ENCODE measurements around the gene PHACTR1.

PHACTR1 gene

DNA sequence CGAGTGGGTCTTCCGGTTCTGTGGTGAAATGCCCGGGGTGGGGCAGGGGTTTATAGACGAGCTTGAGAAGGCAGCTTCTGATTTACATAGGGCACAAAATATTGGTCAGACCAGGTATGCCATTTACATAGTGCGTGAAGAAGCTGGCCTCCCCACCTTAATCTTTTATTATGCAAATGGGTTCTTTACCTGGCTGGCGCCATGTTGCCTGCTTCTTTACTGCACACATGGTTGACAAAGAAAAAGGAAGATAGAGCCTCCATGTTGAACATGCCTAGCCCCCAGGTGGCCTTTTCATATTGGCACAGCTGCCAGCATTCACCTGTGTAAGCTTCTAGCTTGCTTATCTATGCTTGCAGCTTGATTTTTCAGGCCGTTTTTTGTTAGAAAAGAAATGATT, 276.2 kb downstream of the PHACTR1 start:
- no peak for DNase-seq (ENCODE audit: low spot score)

DNA sequence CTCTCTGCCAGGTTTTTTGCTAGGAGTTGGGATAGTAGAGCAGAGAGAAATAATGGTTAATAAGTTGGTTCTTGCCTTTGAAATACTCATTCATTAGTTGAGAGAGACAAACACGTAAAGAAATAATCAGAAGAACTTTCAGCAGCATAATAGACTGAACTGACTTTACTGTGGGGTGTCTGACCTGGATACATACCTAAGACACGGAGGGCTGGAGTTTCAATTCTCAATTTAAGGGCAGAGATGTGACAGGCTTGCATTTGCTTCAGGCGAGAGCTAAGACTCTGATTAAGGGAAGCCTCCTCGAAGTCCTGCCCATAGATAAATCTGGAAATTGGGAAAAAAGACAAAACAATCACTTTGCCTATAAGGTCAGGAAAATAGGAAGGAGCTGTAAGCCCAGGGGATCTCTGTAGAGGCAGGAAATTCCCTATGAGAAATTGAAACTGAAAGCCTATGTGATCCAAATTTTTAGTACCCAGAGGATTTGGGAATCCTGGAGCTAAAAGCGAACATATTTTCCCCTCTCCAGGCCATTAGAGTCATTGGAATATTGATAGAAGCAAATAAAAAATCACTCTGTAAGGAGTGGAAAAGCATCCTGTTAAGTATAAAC, 276.8 kb downstream of the PHACTR1 start:
- no peak for DNase-seq (ENCODE audit: low spot score)

DNA sequence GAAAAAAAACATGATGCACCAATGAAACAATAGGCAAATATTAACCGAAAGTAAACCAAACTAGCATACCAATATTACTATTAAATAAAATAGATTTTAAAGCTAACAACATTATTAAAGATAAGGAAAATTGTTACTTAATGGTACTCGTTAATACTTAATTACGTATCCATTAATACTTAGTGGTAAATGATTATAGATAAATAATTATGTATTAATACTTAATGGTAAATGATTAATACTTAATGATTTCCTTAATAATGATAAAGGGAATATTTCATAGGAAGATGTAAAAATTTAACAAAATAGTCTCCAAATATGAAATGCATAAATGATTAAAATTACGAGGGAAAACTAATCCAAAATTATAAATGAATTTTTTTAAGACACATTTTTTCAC, 278.9 kb downstream of the PHACTR1 start:
- DNase-seq (ENCODE audit: low spot score): no peak

DNA sequence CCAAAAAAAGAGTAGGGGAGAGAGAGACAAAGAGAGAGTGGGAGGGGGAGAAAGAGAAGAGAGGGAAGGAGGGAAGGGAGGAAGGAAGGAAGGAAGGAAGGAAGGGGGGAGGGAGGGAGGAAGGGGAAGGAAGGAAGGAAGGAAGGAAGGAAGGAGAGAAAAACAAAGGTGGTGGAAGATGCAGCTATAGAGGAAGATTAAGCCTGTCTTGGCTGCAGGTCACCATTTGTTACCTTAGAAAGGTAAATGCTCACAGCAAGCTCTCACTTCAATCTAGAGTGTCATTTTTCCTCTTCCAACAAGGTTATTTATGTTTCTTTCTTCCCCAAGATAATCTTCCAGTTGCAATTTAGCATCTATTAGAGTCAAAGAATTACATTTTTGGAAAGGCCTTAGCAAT, 284.0 kb downstream of the PHACTR1 start:
- no peak for DNase-seq (ENCODE audit: low spot score)

DNA sequence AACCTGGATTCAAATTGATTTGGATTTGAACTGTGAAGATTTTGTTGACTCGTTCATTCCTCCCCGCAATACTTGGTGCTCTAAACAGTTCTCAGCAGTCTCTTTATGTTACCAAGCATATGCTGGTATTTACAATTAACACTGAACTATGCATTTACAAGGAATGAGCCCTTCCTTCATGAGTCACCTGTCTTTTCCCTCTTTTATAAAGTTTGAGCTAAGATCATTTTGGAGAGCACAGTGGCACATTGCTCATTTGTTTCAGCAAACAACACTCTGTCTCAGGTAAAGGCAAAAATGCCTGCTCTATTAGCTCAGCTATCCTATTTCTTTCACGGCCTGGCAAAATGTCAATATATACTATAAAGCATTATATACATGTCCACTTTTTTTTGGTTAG, 285.4 kb downstream of the PHACTR1 start:
- no peak for DNase-seq (ENCODE audit: low spot score)

DNA sequence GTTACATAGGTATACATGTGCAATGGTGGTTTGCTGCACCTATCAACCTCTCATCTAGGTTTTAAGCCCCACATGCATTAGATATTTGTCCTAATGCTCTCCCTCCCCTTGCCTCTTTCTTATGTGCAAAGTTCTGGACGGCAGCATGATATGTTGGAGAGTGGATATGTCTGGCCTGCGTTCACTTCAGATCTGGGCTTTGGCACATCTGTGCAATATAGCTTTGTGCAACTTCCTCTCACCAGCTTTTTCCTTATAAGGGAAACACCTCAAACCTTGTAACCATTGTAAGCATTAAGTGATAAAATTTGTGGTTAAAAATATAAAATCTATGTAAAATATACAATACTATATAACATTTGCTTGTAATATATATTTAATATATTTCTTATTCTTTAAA, 288.0 kb downstream of the PHACTR1 start:
- no peak for DNase-seq (ENCODE audit: low spot score)

DNA sequence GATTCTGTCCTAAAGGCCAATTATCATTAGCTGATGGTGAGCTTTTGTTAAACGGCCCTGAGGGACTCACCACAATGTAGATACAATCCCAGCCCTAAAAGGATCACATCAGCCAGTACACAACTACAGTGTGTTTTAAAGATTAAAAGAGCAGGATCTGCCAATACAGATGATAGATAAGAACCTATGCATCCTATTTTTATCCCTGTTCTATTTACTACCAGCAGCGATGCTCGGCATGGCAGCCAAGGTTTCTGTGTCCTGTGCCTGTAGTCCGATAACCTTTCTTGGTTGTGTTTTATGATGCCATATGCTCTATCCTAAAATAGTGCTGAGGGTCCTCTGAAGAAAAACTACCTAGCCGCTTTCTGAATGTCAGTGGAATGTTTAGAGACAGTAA, 289.4 kb downstream of the PHACTR1 start:
- no peak for DNase-seq (ENCODE audit: low spot score)

DNA sequence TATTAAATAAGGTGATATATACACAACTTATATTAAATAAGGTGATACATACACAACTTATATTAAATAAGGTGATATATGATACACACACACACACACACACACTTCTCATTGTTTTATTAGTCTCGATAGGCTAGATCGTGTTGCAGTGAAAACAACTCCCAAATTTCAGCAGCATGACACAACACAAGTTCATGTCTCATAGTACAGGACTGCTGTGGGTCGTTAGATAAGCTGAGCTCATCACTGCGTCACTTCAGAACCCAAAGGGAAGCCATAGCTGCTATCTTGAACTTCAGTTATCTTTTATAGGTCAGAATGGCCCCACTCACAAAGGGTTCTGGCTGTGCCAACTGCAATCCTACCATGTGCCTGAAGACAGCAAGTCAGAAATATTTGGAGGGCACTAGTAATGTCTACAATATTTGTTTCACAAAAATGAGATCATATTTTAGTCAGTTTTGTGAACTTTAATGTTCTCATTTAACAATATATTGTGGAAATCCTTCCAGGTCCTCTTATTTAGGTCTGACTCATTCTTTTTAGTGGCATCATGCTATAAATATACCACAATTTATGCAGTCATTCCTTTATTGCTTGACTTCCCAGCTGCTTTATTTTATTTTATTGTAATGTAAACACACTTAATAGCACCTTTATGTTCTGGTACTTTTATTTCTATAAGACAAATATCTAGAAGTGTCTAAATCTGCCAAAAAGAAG, 290.2 kb downstream of the PHACTR1 start:
- DNase-seq (ENCODE audit: low spot score): no peak

DNA sequence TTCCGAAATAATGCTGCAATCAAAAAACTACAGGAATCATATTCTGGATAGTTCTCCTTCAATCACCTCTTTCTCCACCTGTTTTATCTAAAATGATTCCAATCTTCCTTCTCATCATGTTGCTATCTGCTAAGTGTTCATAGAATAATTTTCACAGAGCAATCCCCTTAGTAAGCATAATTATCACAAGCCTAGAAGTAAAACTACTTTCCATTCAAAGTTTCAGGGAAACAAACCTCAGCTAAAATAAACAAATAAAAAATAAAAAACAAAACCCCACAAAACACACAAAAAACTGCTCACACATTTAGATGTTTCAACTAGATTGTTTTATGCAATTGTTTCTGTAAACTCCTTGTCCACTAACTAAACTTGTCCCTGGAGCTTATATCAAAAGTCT, 291.2 kb downstream of the PHACTR1 start:
- no peak for DNase-seq (ENCODE audit: low spot score)

DNA sequence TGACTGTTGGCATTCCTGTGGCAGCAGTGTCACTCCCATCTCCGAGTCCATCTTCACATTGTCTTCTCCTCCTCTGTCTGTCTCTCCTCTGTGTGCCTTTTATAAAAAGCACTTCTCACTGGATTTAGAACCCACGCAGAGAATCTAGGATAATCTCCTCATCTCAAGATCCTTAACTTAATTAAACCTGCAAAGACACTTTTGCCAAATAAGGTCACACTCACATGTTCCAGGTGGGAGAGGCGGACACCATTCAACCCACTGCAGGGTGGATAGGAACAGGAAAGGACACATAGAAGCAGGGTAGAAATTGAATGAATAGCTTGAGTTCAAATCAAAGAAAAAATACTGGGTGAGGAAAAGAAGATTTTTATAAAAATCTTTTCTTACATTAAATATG, 292.5 kb downstream of the PHACTR1 start:
- no peak for DNase-seq (ENCODE audit: low spot score)

DNA sequence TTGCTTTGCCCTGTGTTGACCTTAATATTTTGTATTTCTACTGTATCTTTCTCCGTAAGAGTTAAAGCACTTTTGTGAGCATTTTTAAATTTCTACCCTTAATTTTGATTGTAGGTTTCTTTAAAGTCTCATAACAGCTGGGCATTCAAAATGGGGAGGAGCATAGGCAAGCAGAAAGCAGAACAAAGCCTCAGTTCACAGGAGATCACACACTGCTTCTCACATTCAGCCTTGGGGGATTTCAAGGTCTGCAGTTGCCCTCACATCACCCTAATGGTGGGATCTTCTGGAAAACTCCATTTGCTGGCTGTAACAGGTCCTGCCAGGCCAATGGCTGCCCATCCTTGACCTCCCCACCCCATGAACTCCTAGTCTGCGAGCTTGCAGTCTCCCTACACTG, 292.9 kb downstream of the PHACTR1 start:
- DNase-seq (ENCODE audit: low spot score): no peak

DNA sequence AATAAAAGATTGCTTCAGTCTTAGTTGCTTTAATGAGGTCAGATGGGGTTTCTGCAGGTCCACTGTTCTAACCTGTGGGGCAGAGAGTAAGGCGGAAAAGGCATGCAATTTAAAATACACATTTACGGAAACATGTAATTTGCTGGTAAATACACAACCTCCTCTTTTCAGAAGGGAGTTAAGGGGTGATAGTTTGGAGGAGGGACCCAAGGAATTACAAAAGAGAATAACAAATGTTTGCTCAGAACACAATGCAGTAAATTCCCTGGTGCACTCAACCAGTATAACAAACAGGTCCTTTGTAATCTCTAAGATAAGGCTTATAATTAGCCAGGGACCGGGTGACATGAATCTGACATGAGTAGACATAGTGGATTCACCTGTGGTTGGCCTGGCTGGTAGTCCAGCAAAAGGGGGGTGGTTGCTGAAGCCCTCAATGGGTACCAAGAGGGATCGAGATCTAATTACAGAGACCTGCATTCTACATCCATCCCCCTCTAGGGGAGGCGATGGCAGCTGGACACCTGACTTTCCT, 295.1 kb downstream of the PHACTR1 start:
- DNase-seq (ENCODE audit: low spot score): no peak

DNA sequence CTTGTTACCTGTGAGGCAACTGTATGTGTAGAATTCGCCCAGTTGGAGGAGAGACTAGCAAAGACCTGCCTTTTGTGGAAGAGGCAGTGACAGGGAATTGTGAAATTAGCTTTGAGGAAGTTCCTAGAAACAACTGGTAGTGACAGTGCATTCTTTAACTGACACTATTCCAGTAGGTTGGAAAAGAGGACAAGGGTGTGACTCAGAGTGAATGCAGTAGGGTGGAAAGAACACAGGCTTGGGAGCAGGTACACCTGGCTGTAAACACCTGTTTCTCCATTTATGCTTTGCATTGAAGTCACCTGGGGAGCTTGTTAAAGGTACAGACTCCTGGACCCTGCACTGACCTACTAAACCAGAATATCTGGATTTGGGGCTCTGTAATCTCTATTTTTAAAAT, 295.7 kb downstream of the PHACTR1 start:
- DNase-seq (ENCODE audit: low spot score): peak; percentile 14

DNA sequence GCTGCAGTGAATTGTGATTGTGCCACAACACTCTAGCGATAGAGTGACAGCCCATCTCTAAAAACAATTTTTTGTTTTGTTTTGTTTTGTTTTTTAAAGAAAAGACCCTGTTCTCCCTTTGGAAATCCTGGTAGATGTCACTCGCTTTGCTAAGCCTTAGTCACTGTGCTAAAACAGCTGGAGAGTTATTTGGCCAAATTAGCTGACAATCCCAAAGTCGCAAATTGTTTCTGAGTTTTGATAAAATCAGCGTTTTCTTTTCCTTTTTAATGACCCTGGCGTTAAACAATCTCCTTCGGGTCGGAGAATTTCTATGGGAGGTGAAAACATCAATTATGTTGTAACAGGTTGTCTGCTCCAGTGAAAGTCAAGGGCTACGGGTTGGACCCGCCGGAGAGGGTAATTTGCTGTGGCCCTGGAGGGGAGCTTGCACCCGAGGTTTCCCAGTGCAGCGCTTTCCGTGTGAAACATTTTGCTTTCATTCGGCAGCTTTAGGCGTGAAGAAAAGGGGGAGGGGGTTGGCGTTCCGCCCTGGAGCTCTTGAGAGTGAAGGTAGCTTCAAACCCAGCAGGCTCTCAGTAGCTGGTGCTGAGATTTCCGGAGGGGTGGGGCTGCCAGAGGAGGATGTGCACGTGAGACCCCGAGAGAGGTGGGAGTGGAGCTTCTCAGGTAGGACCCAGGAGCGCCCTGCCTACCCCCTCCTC, 296.6 kb downstream of the PHACTR1 start:
- DNase-seq (ENCODE audit: low spot score): no peak

DNA sequence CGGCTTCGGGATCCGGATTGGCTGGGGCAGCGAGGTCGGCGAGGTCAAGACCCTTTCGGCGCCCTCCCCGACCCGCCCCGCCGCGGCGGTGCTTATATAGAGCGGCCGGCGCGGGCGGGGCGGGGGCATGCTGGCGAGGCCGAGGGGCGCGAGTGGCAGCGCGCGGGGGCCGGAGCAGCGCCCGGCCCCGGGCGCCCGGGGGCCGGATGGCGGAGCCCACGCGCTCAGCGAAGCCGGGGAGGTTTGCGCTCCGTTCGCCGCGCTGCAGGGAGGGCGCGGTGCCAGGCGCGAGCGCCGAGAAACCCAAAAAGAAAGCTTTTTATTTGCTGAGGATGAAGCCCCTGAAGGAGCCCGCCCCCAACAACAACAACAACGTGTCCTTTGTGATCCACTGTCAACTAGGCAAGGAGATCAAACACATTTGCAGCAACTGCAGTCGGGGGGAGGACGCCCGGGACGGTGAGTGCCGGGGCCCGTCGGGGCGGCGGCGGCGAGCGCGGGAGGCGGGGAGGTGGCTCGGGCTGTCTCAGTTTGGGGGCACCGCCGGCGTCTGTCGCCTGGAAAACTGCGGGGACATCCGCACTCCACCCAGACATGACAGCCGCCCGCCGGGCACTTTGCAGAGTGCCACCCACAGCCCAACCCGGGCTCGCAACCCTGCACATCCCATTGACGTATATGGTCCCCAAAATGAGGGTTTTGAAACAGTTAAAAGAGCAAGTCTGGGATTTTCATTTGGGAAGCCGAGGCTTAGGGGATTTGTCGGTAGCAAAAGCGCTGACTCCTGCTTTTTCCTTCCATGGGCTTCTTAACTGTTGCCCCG, 297.3 kb downstream of the PHACTR1 start:
- DNase-seq (ENCODE audit: low spot score): no peak

DNA sequence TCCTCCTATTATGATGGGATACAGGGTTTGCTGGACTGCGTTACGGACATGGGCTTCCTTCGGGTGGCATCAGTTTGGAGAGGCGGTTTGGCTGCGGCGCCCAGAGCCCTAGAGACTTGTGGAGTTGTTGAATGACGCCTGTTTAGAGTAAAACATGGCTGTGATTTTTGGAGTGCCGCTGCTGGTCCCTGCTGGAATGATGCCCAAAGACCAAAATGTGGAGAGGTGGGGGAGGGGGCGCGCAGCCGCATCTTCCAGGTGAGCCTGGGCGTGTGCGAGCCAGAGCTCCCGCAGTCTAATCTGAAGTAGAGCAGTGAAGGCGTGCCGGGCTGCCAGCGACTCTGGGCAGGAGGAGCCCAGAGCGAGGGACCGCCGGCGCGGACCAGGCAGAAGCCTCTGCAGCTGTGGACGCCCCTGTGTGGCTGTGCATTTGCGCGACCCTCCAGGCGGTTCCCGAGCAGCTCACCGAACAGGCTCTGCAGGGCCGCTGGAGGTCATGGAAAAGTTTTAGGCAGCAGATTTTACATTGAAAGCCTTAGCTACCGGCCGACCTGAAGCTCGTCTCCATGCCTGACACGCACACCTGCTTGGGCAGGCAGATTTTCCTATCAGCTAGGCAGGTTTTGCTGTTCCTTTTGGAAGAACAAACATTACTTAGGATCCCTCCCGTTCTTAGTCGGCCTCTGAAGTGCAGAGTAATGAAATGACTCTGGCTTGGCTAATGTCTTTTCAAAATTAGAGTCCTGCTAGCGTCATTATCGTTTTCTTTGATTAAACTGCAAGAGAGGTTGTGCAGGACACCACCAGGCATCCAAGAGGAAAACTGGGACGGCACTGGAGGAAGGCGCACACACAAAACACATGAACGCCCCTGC, 298.2 kb downstream of the PHACTR1 start:
- DNase-seq (ENCODE audit: low spot score): peak; percentile 18

DNA sequence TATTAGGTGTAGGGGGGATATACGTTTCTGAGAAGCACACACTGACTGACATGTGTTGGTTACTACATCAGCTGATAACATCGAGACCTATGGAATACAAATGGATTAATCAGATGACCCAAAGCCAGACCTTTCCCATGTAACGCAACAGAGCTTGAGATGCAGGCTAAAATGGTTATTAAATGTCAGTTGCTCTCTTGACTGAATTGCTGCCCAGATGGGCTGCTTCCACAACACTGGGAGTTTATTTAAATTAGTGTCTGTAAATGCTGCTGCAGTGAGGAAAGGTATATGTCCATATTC, 298.8 kb downstream of the PHACTR1 start:
- DNase-seq (ENCODE audit: low spot score): no peak

DNA sequence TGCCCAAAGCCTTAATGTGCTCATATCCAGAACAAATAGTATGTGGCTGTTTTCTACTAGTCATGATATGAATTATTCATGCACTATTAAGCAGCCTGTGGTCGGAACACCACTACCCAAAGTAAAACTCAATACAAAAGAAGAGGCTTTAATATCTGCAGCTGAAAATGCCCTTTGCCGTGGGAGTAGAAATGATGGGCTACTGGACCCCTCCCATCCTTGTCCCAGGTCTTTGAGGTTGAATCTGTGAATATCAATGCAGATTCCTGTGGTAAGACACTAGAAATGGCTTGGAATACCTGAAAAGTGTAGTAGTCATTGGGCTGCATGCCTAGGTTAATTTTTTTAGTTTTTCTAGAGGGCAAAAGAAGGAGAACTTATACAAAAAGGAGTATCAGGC, 308.0 kb downstream of the PHACTR1 start:
- DNase-seq (ENCODE audit: low spot score): peak; percentile 36

DNA sequence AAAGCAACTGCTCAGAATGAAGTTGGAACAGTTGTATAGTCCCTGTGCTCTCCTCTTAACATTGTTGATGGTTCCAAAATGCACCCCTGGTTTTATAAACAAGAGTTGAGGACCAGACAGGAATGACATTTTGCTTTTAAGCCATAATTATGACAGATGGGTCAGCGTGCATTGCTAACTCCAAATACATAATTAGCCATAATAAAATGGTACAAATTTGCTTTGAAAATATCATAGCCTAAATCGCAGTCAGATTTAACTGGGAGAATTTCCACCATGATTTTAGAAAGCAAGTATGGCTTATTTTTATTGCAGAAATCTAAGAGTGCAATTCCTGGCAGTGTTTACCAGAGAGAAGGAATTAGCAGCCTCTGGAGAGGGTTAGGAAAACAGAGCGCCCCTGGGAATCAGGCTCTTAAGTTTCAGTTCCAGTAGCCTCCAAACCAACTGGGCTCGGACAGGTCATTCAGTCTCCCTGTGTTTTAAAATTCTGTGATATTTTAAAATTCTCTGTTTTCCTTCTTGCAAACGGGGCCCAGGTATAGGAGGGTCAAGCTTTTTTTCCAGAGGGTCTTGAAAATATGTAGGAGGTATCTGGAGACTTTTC, 309.4 kb downstream of the PHACTR1 start:
- DNase-seq (ENCODE audit: low spot score): no peak

DNA sequence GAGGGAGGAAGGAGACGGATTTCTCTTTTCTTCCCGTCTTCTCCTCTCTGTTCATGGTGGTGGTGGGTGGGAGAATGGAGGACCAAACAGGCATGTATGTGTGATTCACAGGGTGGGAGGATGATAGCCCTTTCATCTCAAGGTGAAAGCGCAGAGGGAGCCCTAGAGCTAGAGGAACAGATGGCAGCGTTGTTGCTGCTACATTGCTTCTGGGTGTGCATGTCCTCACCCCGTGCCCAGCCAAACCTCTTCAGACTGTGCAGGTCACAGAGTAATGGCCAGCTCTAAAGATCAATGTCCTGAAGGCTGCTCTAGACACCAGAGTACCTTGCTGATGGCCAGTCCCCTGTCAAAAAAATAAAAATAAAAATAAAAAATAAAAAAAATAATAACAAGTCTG, 310.0 kb downstream of the PHACTR1 start:
- DNase-seq (ENCODE audit: low spot score): no peak

DNA sequence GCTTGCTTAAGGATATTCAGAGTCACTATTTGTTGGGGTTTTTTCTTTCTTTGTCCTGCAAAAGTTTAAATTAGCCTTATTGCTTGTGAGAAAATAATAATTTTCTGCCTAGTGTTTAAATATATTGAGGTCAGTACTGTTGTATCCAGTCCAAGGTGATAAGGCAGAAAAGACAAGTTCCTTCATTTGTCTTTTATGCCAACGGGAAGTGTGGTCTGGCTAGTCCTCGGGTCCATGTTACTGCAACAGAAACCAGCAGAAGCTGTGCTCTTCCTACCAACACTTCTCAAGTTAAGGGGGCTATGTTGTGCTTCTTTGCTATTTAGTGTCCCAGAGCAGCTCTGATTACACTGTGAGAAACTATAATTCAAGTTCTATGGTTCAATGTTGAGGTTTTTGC, 310.6 kb downstream of the PHACTR1 start:
- DNase-seq (ENCODE audit: low spot score): no peak

Measured in SW480 (cell line).